ENCODE measurements around the gene SRSF7.
A peak's percentile ranks its signal among the peaks of the same experiment; 100 is the strongest.
"Not testable (repeated sequence)": the region's sequence is repeated elsewhere in the genome, so short reads cannot be mapped to it uniquely, and the experiment has no call there.

SRSF7 gene

DNA sequence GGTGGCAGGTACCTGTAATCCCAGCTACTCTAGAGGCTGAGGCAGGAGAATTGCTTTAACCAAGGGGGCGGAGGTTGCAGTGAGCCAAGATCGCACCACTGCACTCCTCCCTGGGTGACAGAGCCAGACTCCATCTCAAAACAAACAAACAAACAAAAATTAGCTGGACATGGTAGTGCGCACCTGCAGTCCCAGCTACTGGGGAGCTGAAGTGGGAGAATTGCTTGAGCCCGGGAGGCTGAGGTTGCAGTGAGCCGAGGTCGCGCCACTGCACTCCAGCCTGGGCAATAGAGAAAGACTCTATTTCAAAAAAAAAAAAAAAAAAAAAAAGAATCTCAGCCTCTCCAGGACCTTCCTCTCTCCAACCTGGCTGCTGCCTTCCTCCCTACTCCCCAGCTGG lies 20.1 kb downstream of the SRSF7 start:
- Mint-ChIP-seq H3K27ac (no peak overlapping the region), H3K36me3 (peaks cover 9% of the 10 kb centered on the region)

GRCh38 chr2:38728694-38729093 lies 22.5 kb downstream of the SRSF7 start:
- no peak overlapping the region for H3K27ac Mint-ChIP-seq
- H3K27me3 Mint-ChIP-seq, result no peaks in the 10 kb centered on the region
- H3K36me3 Mint-ChIP-seq, result peaks cover 11% of the 10 kb centered on the region
- H3K4me3 Mint-ChIP-seq, result no peak overlapping the region
- H3K4me1 Mint-ChIP-seq (ENCODE audit: low read depth), result peaks cover 11% of the 10 kb centered on the region
- H3K9me3 Mint-ChIP-seq (ENCODE audit: low read depth), result no peaks in the 10 kb centered on the region

More for the DNA sequence above, 20.1 kb downstream of the SRSF7 start:
- Mint-ChIP-seq H3K9me3 (ENCODE audit: low read depth) (no peaks in the 10 kb centered on the region), H3K4me1 (ENCODE audit: low read depth) (peaks cover 2% of the 10 kb centered on the region), H3K4me3 (no peak overlapping the region), H3K27me3 (no peaks in the 10 kb centered on the region)

GRCh38 chr2:38727661-38728060 lies 23.5 kb downstream of the SRSF7 start:
- H3K9me3 Mint-ChIP-seq (ENCODE audit: low read depth), result no peaks in the 10 kb centered on the region
- H3K4me3 Mint-ChIP-seq, result no peak overlapping the region
- H3K4me1 Mint-ChIP-seq (ENCODE audit: low read depth), result peaks cover 20% of the 10 kb centered on the region
- peaks cover 9% of the 10 kb centered on the region for H3K36me3 Mint-ChIP-seq
- no peak overlapping the region for H3K27ac Mint-ChIP-seq
- no peaks in the 10 kb centered on the region for H3K27me3 Mint-ChIP-seq

DNA sequence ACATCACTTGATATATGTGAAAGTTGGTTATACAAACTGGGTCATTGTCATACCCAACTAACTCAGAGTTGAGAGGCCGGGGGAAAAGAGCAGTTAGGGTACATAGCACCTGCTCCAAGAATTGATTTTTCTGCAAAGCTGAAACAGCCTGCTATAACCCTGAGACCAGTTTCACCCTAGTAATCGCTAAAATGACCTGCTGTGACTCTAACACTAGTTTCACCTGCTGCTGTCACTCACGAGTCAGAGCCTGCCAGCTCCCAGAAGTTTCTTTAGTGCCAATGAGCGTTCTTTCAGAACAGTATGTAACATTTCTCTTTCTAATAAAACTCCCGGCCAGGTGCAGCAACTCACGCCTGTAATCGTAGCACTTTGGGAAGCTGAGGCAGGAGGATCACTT lies 28.0 kb downstream of the SRSF7 start:
- H3K27ac Mint-ChIP-seq, result peak overlapping the region; percentile 89
- peaks cover 11% of the 10 kb centered on the region for H3K36me3 Mint-ChIP-seq
- peaks cover 3% of the 10 kb centered on the region for H3K9me3 Mint-ChIP-seq (ENCODE audit: low read depth)
- H3K4me1 Mint-ChIP-seq (ENCODE audit: low read depth), result peaks cover 44% of the 10 kb centered on the region
- H3K27me3 Mint-ChIP-seq, result no peaks in the 10 kb centered on the region
- peak overlapping the region; percentile 75 for H3K4me3 Mint-ChIP-seq

GRCh38 chr2:38722271-38723061 lies 28.7 kb downstream of the SRSF7 start:
- peaks cover 3% of the 10 kb centered on the region for H3K9me3 Mint-ChIP-seq (ENCODE audit: low read depth)
- peaks cover 11% of the 10 kb centered on the region for H3K36me3 Mint-ChIP-seq
- peaks cover 44% of the 10 kb centered on the region for H3K4me1 Mint-ChIP-seq (ENCODE audit: low read depth)
- peak overlapping the region; percentile 89 for H3K27ac Mint-ChIP-seq
- H3K4me3 Mint-ChIP-seq, result peak overlapping the region; percentile 75
- H3K27me3 Mint-ChIP-seq, result no peaks in the 10 kb centered on the region

- Mint-ChIP-seq H3K36me3 (peaks cover 9% of the 10 kb centered on the region), H3K4me3 (peak overlapping the region; percentile 68), H3K27ac (peak overlapping the region; percentile 62), H3K4me1 (ENCODE audit: low read depth) (peaks cover 48% of the 10 kb centered on the region), H3K27me3 (no peaks in the 10 kb centered on the region), H3K9me3 (ENCODE audit: low read depth) (peaks cover 3% of the 10 kb centered on the region)
Measured at GRCh38 chr2:38720613-38721241, 30.4 kb downstream of the SRSF7 start.

GRCh38 chr2:38719706-38720105 lies 31.5 kb downstream of the SRSF7 start:
- Mint-ChIP-seq H3K9me3 (ENCODE audit: low read depth) (peaks cover 3% of the 10 kb centered on the region), H3K27ac (no peak overlapping the region), H3K4me3 (no peak overlapping the region), H3K27me3 (no peaks in the 10 kb centered on the region), H3K36me3 (peaks cover 11% of the 10 kb centered on the region), H3K4me1 (ENCODE audit: low read depth) (peaks cover 55% of the 10 kb centered on the region)

DNA sequence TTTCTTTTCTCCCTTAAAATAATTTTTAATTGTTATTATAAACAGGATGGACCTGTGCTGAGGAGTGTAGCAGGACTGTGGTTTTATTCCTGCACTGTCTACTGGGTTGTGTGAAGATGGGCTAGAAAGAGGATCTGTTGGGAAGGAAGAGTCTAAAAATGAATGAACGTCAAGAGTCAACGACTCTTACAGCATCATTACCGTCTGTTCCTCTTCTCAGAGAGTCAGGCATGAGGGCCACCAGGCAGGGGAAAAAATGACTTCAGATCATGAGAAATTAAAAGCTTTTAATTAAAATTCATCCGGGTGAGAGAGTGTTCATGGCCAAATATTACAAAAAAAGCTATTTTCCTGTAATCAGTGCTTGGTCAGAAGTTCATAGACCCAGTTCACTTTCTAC lies 32.6 kb downstream of the SRSF7 start:
- Mint-ChIP-seq H3K4me1 (ENCODE audit: low read depth) (peaks cover 53% of the 10 kb centered on the region), H3K9me3 (ENCODE audit: low read depth) (peaks cover 3% of the 10 kb centered on the region), H3K27me3 (no peaks in the 10 kb centered on the region), H3K36me3 (peaks cover 11% of the 10 kb centered on the region), H3K27ac (no peak overlapping the region), H3K4me3 (no peak overlapping the region)

DNA sequence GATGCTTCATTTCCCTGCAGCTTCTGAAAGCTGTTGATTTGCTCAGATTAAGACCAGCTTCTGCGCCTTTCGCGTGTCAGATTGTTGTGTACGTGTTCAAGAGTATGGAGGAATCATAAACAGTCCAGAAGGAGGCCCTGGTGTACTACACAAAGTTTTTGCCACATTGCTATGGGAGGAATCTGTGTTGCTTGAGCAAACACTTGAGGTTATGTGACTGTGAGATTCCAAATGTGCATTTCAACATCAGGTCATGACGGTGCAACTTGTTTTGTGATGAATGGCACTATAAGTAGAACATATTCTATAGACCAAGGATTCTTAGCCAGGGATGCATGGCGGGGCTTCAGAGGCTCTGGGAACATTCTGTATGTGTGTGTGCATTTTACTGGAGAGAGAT lies 35.0 kb downstream of the SRSF7 start:
- Mint-ChIP-seq H3K27me3 (no peaks in the 10 kb centered on the region), H3K9me3 (ENCODE audit: low read depth) (peaks cover 7% of the 10 kb centered on the region), H3K4me1 (ENCODE audit: low read depth) (peaks cover 40% of the 10 kb centered on the region), H3K36me3 (peaks cover 15% of the 10 kb centered on the region), H3K4me3 (no peak overlapping the region), H3K27ac (peak overlapping the region; percentile 68)

GRCh38 chr2:38714941-38715340 lies 36.2 kb downstream of the SRSF7 start:
- not testable (repeated sequence) for H3K27me3 Mint-ChIP-seq; H3K36me3 Mint-ChIP-seq; H3K9me3 Mint-ChIP-seq (ENCODE audit: low read depth)
- H3K27ac Mint-ChIP-seq, result peak overlapping the region; percentile 83
- peaks cover 39% of the 10 kb centered on the region for H3K4me1 Mint-ChIP-seq (ENCODE audit: low read depth)
- peak overlapping the region; percentile 78 for H3K4me3 Mint-ChIP-seq

DNA sequence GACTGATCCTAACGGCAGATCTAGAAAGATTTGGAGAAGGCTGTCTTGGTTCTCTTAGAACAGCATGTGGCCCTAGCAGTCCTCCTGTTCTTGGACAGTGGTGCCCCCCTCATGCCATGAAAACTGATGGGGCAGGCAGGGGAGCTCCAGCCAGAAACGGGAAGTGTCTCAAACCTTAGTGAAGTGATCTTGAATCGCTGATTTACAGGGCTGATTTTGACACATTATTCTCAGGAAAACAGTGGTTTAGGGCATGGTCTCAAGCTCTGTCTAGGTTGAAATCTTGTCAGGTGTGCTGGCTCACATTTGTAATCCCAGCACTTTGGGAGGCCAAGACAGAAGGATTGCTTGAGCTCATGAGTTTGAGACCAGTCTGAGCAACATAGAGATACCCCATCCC lies 37.8 kb downstream of the SRSF7 start:
- Mint-ChIP-seq H3K27ac (no peak overlapping the region), H3K4me1 (ENCODE audit: low read depth) (peaks cover 55% of the 10 kb centered on the region), H3K27me3 (no peaks in the 10 kb centered on the region), H3K9me3 (ENCODE audit: low read depth) (peaks cover 4% of the 10 kb centered on the region), H3K36me3 (peaks cover 6% of the 10 kb centered on the region), H3K4me3 (no peak overlapping the region)

DNA sequence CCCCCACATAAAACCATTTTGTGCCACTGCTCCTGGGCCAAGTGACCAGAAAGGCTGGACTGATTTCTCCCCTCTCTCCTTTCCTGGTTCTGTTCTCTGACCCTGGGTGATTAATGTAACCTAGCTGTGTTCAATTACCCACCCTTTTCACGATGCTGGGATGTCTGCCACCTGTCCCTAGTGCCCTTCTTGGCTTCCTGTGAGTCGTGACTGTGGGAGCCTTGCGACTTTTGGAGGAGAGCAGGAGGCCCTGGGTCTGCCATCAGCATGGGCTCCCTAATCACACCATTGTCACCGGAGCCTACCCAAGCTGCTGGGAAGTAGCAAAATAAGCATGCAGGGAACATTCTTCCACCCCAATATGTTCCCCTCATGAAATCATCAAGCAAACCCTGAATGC lies 38.3 kb downstream of the SRSF7 start:
- Mint-ChIP-seq H3K9me3 (ENCODE audit: low read depth) (peaks cover 4% of the 10 kb centered on the region), H3K4me3 (no peak overlapping the region), H3K27ac (no peak overlapping the region), H3K27me3 (no peaks in the 10 kb centered on the region), H3K4me1 (ENCODE audit: low read depth) (peaks cover 56% of the 10 kb centered on the region), H3K36me3 (peaks cover 6% of the 10 kb centered on the region)

GRCh38 chr2:38712413-38712812 lies 38.7 kb downstream of the SRSF7 start:
- peaks cover 4% of the 10 kb centered on the region for H3K9me3 Mint-ChIP-seq (ENCODE audit: low read depth)

GRCh38 chr2:38711558-38711957 lies 39.6 kb downstream of the SRSF7 start:
- Mint-ChIP-seq H3K4me1 (ENCODE audit: low read depth) (peaks cover 62% of the 10 kb centered on the region), H3K27ac (peak overlapping the region; percentile 48), H3K4me3 (no peak overlapping the region), H3K9me3 (ENCODE audit: low read depth) (peaks cover 4% of the 10 kb centered on the region), H3K36me3 (peaks cover 8% of the 10 kb centered on the region), H3K27me3 (no peaks in the 10 kb centered on the region)

More at GRCh38 chr2:38712413-38712812, 38.7 kb downstream of the SRSF7 start:
- Mint-ChIP-seq H3K27me3 (no peaks in the 10 kb centered on the region), H3K27ac (no peak overlapping the region), H3K4me1 (ENCODE audit: low read depth) (peaks cover 57% of the 10 kb centered on the region), H3K36me3 (peaks cover 6% of the 10 kb centered on the region), H3K4me3 (no peak overlapping the region)

DNA sequence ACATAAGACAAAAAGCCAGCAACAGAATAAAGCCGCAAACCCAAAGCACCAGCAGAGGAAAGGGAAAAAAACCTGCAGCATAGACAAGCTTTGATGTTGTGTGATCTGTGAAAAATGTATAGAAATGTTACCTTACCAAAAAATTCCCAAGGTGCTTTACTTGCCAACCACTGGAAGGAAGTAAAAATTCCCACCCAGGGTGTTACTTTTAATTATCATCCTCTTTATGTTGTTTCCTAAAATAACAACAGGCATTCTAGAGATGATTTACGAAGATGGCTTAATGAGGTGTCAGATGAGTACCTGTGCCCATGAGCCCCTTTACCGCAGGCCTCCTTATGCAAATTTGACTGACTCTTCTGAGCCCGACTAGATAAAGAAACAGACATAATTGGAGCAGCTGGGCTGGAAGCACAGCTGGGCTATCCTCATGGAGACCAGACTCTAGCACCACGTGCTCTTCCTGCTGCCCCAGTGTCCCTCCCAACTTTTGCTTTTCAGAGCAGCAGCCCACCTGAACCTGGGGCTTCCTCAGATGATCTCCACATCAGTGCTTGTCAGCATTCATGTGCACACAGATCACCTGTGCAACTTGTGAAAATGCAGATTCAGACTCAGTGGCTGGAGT lies 41.5 kb downstream of the SRSF7 start:
- peak overlapping the region; percentile 90 for H3K27ac Mint-ChIP-seq
- peaks cover 48% of the 10 kb centered on the region for H3K4me1 Mint-ChIP-seq (ENCODE audit: low read depth)
- H3K4me3 Mint-ChIP-seq, result peak overlapping the region; percentile 77
- H3K27me3 Mint-ChIP-seq, result no peaks in the 10 kb centered on the region
- H3K9me3 Mint-ChIP-seq (ENCODE audit: low read depth), result peaks cover 4% of the 10 kb centered on the region
- peaks cover 5% of the 10 kb centered on the region for H3K36me3 Mint-ChIP-seq

Measured in activated naive CD8-positive, alpha-beta T cell (primary cell).